ENCODE measurements around the gene HDAC4. TPM values are rescaled to one million over a fixed set of nuclear protein-coding genes. Genes with fewer than 3 reads are reported as not detected.

The HDAC4 gene
- total RNA-seq, 6 donors from 2014 or later, result 16.1 to 108 (median 45.0) TPM

- WGBS, 2 donors, result 94 to 99% methylated on average over 7 to 13 of the region's 13 CpGs
- TF ChIP-seq POLR2A (IDR thresholded peaks at IDR 0.05) (no peak), CTCF (IDR thresholded peaks at IDR 0.05) (no peak), POLR2AphosphoS5 (IDR thresholded peaks at IDR 0.05) (no peak), EP300 (IDR thresholded peaks at IDR 0.05) (no peak)
- no peak for DNase-seq
- no peaks in the 10 kb centered on the region for H3K4me1 ChIP-seq
- no peak overlapping the region for H3K27ac ChIP-seq
- peaks cover 10 to 86% (median 46%) of the 10 kb centered on the region in 4 donors for H3K36me3 ChIP-seq
- H3K9me3 ChIP-seq, result no peaks in the 10 kb centered on the region
- no peak overlapping the region for H3K4me3 ChIP-seq
- no peak for ATAC-seq (ENCODE audit: low FRiP score in 2 of 2)
- no peaks in the 10 kb centered on the region for H3K27me3 ChIP-seq
These were observed 258.5 kb downstream of the HDAC4 start for GRCh38 chr2:239142296-239142695.

- Histone ChIP-seq H3K36me3 (peaks cover 10 to 88% (median 52%) of the 10 kb centered on the region in 4 donors), H3K4me3 (no peak overlapping the region), H3K4me1 (no peaks in the 10 kb centered on the region), H3K27ac (no peak overlapping the region), H3K9me3 (no peaks in the 10 kb centered on the region), H3K27me3 (no peaks in the 10 kb centered on the region)
- TF ChIP-seq CTCF (IDR thresholded peaks at IDR 0.05), result no peak
- no peak for TF ChIP-seq EP300 (IDR thresholded peaks at IDR 0.05)
- no peak for TF ChIP-seq POLR2A (IDR thresholded peaks at IDR 0.05)
- no peak for TF ChIP-seq POLR2AphosphoS5 (IDR thresholded peaks at IDR 0.05)
- ATAC-seq (ENCODE audit: low FRiP score in 2 of 2), result no peak
- DNase-seq, result no peak
- WGBS, 2 donors, result 92 to 93% methylated on average over 11 to 14 of the region's 14 CpGs
These were observed 259.6 kb downstream of the HDAC4 start for GRCh38 chr2:239141021-239141760.

- Histone ChIP-seq H3K27ac (no peak overlapping the region), H3K4me3 (no peak overlapping the region), H3K9me3 (no peaks in the 10 kb centered on the region), H3K27me3 (no peaks in the 10 kb centered on the region), H3K4me1 (no peaks in the 10 kb centered on the region), H3K36me3 (peaks cover 13 to 85% (median 49%) of the 10 kb centered on the region in 4 donors)
- ATAC-seq (ENCODE audit: low FRiP score in 2 of 2) (no peak), DNase-seq (no peak)
- 93 to 95% methylated on average over 21 to 23 of the region's 23 CpGs for WGBS, 2 donors
- TF ChIP-seq POLR2AphosphoS5 (IDR thresholded peaks at IDR 0.05) (no peak), EP300 (IDR thresholded peaks at IDR 0.05) (no peak), POLR2A (IDR thresholded peaks at IDR 0.05) (no peak), CTCF (IDR thresholded peaks at IDR 0.05) (no peak)
These were observed 260.3 kb downstream of the HDAC4 start for GRCh38 chr2:239140346-239141020.

GRCh38 chr2:239139566-239139965 lies 261.3 kb downstream of the HDAC4 start:
- DNase-seq (peak in 1 of 2 donors; percentile 81), ATAC-seq (ENCODE audit: low FRiP score in 2 of 2) (no peak)
- 97% methylated on average over 29 of the region's 29 CpGs for WGBS, 2 donors
- Histone ChIP-seq H3K27ac (no peak overlapping the region), H3K4me3 (no peak overlapping the region), H3K27me3 (no peaks in the 10 kb centered on the region), H3K9me3 (no peaks in the 10 kb centered on the region), H3K4me1 (no peaks in the 10 kb centered on the region), H3K36me3 (peaks cover 13 to 85% (median 48%) of the 10 kb centered on the region in 4 donors)
- TF ChIP-seq CTCF (IDR thresholded peaks at IDR 0.05), result no peak
- TF ChIP-seq EP300 (IDR thresholded peaks at IDR 0.05), result no peak
- TF ChIP-seq POLR2A (IDR thresholded peaks at IDR 0.05), result no peak
- no peak for TF ChIP-seq POLR2AphosphoS5 (IDR thresholded peaks at IDR 0.05)
